NCI-H1417 (cell line): ENCODE measurements around the gene TMTC2.

Experiments
- DNase-seq, 3 experiments: peaks; one replicate each; lab custom pipeline; 2025; lab: John Stamatoyannopoulos, UW

The TMTC2 gene

DNA sequence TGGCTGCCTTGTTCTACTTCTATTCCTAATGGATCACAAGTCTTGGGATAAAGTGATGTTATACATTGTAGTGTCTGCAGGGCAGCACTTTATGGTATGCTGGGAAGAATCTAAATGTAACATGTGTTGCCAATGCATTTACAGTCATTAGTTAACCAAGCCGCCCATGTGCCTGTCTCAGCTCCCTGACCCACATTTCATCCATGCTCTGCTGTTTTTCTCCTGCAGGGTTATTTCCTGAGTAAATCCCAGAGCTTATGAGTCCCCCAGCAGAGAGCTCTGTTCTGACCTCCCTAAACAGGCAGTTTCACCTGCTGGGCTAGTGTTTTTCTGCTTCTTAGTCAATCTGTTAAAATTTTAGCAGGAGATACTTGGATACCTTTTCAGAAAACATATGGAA, 4.4 kb upstream of the TMTC2 start:
- DNase-seq: peak in 1 of 3 experiments; percentile 18

DNA sequence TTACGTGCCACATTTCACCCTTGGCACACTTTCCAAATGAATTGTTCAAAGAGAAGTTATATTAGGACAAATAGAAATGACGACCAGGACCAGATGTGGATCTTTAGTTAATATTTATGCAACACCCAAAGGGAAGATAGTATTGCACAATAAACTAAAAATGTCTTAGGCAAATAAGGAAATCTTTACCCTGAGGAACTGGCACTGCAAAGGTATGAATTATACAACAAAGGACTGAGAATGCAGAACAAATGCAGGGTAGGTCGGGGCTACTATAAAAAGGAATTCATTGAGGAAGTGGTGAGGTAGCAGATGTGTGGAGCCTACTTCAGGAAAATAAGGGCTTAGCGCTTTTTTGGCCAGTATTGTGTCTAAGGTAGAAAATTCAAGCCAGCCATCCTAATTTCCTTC, 3.9 kb upstream of the TMTC2 start:
- no peak for DNase-seq

- DNase-seq: peak; percentile 91 to 97 (median 97)
Measured at GRCh38 chr12:82685790-82686167, 927 bp upstream of the TMTC2 start.

DNA sequence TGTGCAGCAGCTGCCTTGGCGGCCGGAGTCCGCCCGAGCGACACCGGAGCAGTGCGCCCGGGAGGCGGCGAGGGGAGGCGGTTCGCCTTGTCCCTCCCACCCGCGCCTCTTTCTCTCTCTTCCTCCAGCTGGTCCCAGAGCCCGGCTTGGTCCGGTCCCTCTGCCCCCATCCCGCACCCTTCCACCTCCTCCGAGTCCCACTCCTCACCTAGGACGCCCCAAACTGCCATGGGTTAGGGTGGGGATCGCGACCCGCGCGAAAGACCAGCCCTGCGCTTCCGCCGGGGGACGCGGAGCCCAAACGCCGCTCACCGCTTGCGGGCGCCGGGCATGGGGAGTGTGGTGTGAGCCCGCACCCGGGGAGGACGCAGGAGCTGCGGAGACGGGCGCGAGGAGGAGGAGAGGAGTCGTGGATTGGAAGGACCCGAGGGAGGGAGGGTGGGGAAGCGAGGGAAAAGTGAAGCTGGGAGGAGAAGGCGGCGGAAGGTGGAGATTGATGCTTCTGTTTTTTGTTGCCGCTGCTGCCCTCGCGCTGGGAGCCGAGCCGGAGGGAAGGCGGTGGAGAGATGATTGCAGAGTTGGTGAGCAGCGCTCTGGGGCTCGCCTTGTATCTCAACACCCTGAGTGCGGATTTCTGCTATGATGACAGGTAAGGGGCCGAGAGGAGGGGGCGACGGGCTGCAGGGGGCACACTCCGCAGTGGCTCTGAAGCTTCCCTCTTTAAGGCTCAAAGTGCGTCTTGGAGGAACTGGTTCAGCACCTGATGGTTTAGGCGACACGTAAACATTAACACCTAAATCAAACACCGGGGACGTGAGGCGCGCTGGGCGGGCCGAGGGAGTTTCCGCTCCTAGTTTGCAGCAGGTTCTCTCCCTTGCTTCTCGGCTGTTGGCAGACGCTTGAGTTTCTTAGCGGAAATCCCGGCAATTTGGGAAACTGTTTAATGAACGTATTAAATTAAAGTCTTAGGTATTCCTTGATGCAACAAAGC, 610 bp downstream of the TMTC2 start:
- peak; percentile 49 to 94 (median 93) for DNase-seq

- peak; percentile 40 to 65 (median 62) for DNase-seq
Measured at GRCh38 chr12:82688035-82688501, 1.4 kb downstream of the TMTC2 start.

DNA sequence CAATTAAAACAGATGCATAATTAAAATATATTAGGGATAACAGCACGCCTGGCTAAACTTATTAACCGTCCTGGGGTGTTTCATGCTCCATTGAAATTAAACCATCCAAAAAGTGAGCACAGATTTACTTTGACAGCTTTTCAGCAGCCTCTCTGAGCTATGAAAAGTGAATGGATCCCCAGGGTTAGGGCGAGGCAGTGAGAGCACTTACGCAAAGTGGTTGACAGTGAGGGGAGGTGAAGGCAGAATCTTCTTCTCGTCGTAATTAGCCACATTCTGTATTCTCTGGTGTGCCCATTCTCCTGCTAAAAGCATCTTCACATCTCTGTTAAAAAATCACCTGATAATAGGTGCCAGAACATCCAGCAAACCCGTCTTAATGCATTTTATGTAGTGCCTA, 1.9 kb downstream of the TMTC2 start:
- peak in 2 of 3 experiments; percentile 42 to 90 for DNase-seq

- DNase-seq: no peak
Measured at GRCh38 chr12:82690006-82690405, 3.3 kb downstream of the TMTC2 start.

DNA sequence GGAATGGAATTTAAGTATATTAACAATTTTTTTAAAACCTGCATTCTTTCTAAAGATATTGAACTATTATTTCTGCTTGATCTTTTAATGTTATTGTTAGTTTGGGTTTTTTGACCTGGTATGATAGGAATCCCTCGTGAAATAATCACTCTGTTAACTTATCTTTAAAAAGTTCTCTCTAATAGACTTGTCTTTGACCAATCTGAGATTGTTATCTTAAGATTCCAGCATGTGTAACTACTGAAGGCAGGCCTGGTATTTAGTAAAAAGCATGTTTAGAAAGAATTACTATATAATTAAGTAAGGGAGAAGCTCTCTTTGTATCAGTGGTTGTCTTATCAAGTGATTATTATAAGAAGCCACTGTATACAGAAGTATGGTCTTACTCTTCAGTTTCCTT, 4.8 kb downstream of the TMTC2 start:
- DNase-seq: no peak

DNA sequence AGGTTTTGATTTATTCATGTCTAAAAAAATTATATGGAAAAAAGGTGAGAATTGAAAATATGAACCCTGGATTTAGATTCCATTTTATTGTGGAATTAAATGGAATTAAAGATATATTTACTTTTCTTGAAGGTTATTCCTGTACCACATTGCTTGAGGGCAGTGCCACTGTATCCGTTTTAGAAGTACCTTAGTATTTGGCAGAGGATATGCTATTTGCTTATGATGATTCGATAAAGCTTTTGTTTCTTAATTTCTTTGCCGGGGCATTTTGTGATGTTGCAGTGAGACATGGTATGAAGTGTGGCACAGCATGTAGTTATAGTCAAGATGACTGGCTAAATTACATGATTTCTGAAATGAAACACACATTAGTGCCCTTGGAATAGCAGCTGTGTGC, 7.6 kb downstream of the TMTC2 start:
- no peak for DNase-seq

DNA sequence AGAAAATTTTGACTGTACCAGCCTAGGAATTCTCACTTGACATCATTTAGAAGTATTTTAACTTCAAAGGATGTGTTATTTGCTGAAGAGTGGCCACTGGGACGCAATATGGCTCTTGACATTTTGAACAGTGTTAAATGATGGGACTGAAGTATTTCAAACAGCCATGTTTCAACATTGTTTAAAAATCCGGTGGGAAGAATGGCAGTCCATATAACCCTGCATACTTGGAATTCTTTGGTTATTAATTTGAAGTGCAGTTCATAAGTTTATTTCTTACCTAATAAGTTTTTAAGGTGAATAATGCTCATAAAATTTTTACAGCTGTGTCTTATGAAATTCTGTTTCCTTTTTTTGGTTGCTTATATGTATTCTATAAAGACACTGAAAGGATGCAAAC, 8.3 kb downstream of the TMTC2 start:
- DNase-seq: no peak

GRCh38 chr12:82695531-82695930, 8.8 kb downstream of the TMTC2 start:
- no peak for DNase-seq

DNA sequence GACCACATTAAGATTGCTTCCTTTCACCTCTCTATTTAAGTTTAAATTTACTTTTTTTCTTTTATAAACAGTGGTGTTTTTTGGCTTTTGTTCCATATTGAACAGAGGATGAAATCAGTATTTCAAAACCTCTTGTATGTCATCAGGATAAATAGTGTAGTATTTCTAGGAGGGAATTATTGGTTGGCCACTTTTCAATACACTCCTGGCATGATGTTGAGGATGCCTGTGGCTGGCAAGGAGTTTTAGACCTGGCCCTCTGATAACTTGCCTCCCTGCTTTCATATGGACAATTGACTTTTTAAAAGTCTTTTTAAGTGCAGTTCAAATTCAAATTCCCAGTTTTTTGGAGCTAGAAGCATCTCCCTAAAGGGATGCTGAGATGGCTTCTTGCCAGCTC, 9.8 kb downstream of the TMTC2 start:
- DNase-seq: peak in 1 of 3 experiments; percentile 50

DNA sequence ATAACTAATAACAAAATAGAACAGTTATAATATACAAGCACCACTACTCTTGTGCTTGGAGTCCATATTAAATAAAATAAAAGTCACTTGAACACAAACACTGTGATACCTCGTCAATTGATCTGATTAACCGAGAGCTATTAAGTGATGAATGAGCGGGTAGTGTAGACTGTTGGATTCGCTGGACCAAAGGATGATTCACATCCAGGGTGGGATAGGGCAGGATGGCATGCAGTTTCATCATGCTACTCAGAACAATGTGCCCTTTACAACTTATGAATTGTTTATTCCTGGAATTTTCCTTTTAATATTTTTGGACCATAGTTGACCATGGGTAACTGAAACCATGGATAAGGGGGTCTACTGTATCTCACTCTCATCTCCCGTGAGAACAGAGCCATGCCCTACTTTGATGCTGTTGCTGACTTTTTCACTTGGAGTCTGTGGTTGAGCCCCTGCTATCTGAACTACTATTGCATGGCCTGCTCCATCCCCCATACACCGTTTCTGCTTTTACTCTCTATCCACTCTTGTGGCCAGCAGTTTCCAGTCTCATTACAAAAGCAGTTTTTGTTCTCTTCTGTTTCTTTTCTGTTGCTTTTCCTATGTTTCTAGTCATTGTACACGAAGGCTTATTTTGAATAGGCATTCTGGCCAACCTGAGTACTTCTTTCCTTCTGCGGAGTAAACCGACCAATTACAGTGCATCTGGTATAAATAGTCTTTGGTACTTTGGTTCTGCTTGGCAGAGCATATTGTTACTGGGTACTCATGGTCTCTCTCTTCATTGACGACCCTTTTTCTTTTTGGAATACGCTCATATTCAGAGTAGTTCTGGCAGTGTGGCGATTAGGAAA, 12.2 kb downstream of the TMTC2 start:
- DNase-seq: no peak

DNA sequence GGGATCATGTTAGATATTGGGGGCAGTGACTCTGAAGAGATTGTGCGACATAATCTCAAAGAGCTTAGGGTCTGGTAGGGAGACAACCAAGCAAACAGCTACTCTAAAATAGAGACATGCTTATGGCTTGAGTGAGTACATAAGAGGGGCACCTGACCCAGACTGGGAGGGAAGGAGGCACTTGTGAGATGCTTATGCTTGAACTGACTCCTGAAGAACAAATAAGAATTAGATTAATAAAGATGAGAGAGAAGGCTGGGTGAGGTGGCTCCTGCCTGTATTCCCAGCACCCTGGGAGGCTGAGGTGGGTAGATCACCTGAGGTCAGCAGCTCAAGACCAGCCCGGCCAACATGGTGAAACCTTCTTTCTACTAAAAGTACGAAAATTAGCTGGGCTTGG, 19.1 kb downstream of the TMTC2 start:
- DNase-seq: no peak

- DNase-seq: peak in 1 of 3 experiments; percentile 16
Measured at GRCh38 chr12:82708061-82708879, 21.6 kb downstream of the TMTC2 start.

DNA sequence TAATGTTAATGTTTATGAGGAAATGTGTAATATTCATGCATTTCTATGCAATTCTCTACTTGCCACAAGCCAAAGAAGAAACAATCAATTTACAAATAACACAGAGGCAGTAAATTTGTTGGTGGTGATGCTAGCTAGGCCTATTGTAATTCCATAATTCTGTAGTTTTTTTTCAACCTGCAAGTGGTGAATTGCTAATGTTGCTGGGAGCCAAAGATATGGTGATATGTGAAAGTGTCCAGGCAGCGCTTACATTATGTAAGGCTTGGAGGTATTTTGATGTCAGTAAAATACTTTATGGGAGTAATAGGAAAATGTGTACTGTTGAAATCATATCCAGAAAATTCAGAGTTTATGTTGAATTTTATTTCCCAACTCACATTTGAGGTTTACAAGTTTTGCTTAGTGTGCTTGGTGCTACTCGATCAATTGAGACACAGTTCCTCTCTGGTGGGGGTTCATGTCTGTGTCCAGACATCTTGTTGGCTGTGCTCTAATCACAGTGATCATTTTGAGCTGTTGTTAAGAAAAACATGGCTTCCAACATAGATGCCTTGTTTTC, 23.2 kb downstream of the TMTC2 start:
- no peak for DNase-seq

DNA sequence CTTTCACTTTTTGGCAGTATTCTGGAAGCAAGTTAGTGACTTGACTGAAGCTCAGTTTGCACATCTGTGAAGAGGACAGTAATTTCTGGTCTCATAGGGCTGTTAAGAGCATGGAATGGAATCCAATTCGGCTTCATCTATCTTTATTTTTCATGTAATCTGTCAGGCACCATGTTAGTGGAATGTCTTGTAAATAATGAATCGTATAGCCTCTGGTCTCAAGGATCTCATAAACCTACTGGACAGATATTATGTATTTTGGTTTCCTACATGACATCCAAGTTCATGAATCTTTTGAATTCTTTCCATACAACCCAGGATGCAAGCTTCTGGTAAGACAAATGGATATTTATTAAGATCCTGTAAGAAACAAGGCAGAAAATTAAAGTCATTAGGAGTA, 24.0 kb downstream of the TMTC2 start:
- DNase-seq: no peak

DNA sequence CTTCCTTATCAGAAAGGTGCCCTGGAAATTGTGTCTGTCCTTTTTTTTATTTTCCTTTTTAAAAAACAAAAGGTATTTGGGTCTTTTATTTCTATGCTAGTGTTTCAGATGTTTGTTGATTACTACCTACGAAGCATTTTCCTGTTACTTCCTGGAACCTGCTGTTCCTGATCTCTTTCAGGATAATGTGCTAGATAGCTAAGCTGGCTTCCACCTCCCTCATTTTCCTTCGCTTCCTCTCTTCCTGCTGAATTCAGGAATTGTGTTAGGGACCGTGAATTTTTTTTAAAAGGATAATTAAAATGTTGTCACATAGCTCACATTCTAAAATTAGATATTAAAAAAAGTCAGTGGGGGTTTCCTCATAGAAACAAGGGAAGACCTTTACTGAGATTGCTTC, 27.7 kb downstream of the TMTC2 start:
- no peak for DNase-seq

DNA sequence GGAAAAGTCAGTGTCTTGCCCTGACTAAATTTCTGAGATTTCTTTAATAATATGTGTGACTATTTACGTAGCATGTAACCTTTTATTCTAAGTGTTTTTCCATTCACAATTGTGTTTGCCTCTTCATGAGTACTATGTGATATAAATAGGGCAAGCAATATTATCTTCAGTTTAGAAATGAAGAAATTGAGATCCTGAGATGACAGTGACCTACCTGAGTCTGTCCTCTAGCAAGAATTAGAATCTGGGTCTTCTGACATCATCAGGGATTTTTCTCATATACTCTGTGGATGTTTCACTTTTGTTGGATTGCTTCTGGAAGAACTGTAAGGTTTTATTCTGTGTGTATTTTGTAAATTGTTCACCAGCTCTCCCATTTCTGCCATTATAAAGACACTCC, 35.0 kb downstream of the TMTC2 start:
- no peak for DNase-seq

- DNase-seq: no peak
Measured at GRCh38 chr12:82723093-82723492, 36.4 kb downstream of the TMTC2 start.

- no peak for DNase-seq
Measured at GRCh38 chr12:82723891-82724290, 37.2 kb downstream of the TMTC2 start.
